Tibial nerve (tissue), 3 donors: ENCODE results near the gene NCK2.

Source experiments
- EP300 ChIP-seq, 2 donors: sonication (generic); formaldehyde crosslinking; IDR thresholded peaks; one replicate each; pipeline ENCODE4 v1.6.1; 2017; ENCODE audit warnings: antibody characterized with exemption in 2 of 2, mild to moderate bottlenecking in 1 of 2
- POLR2A ChIP-seq, 2 donors: fragments of 450-650 bp; IDR thresholded peaks; one replicate each; pipeline ENCODE4 v1.6.1; 2017; ENCODE audit warnings: antibody characterized with exemption in 2 of 2, mild to moderate bottlenecking in 2 of 2, moderate library complexity in 2 of 2

GRCh38 chr2:105775809-105776559 lies 31.3 kb downstream of the NCK2 start:
- TF ChIP-seq POLR2A (IDR thresholded peaks at IDR 0.05) (no peak), EP300 (IDR thresholded peaks at IDR 0.05) (no peak)
